Measurements from ENCODE around the gene ZNF398. TPM values are rescaled to one million over a fixed set of nuclear protein-coding genes. Genes with fewer than 3 reads are reported as not detected.

The ZNF398 gene
- total and polyA plus RNA-seq, 10 of the 15 experiments (the other 5 are each of a cell fraction or from before 2014, with no cell fraction given) = 2.3 to 15.3 (median 10.0) TPM

DNA sequence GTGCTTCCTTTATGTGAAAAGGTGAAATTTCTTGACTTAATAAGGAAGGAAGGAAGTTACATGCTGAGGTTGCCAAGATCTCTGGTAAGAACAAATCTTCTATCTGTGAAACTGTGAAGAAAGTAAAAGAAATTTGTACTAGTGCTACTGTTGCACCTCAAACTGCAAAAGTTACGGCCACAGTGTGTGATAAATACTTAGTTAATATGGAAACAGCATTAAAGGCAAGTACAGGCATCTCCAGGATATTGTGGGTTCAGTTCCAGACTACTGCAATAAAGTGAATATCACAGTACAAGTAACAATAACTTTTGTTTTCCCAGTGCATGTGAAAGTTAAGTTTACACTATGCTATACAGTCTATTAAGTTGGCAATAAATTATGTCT, 25.3 kb downstream of the ZNF398 start:
- Histone ChIP-seq H3K4me2 (ENCODE audit: control insufficient read depth, insufficient read depth) (no peak overlapping the region), H3K4me1 (ENCODE audit: control insufficient read depth, insufficient read depth, low read length) (no peaks in the 10 kb centered on the region), H4K20me1 (ENCODE audit: control insufficient read depth, insufficient read depth) (no peaks in the 10 kb centered on the region), H3K36me3 (ENCODE audit: control insufficient read depth in 2 of 2, insufficient read depth in 2 of 2, low read length in 1 of 2) (peaks cover 8 to 21% of the 10 kb centered on the region in 2 experiments), H3K27me3 (replicated peaks in 1 of 2; ENCODE audit: control insufficient read depth in 2 of 2, insufficient read depth in 2 of 2, low read length in 1 of 2) (no peaks in the 10 kb centered on the region), H3K9me3 (replicated peaks; ENCODE audit: control insufficient read depth, insufficient read depth, low read length) (no peaks in the 10 kb centered on the region), H3K4me3 (no peak overlapping the region), H2AFZ (ENCODE audit: control insufficient read depth, low read depth, low read length) (no peak overlapping the region), H3K9ac (ENCODE audit: control insufficient read depth, insufficient read depth, low read length) (no peak overlapping the region), H3K79me2 (ENCODE audit: control insufficient read depth, insufficient read depth, low read length) (no peaks in the 10 kb centered on the region), H3K27ac (ENCODE audit: control insufficient read depth, insufficient read depth) (no peak overlapping the region)
- ChIA-PET SMC1A (ENCODE audit: uncharacterized antibody, unreplicated experiment) (no interaction called here), RAD21 (ENCODE audit: unreplicated experiment) (interaction anchor here (0.8 kb wide), 1 partner anchor 13 kb away, joined by 3 read pairs; no protein-coding TSS in a partner anchor), CTCF (no interaction called here), POLR2A (no interaction called here)
- BruUV-seq (replicated peaks) = no TSS peak
- DNase-seq (ENCODE audit: low read depth, low spot score) = no peak
- intact Hi-C loops (cut with micrococcal nuclease; ENCODE audit: unreplicated experiment) = no loop called here
- no peak for ATAC-seq
- in situ Hi-C loops (cut with MboI) = no loop called here
- TF ChIP-seq CHD4 (IDR thresholded peaks at IDR 0.05) (no peak), KDM1A (IDR thresholded peaks at IDR 0.05; ENCODE audit: borderline replicate concordance) (no peak), SP1 (IDR thresholded peaks at IDR 0.05; ENCODE audit: low read depth, low read length) (no peak)
- no peak for FAIRE-seq
- WGBS (ENCODE audit: insufficient coverage, insufficient replicate concordance, low lambda C conversion rate, missing lambda C conversion rate) = 100% methylated on average over 1 of the region's 1 CpG

DNA sequence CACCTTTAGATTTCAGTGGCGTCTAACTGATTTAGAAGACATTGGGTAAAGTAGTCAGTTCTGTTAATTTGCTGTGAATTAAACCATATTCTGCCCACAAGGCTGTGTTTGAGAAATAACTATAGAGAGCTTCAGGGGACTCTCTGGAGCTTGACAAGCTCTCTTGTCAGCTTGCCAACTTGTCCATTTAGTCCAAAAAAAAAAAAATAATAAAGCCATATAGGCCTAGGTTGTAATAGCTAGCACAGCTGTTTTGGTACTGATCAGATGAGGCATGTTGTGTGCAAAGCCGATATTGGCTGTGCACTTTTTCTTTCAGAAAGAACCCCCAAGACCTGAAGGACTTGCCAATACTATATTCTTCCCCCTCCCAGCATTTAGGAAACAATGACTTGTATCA, 27.9 kb downstream of the ZNF398 start:
- Histone ChIP-seq H3K79me2 (ENCODE audit: control insufficient read depth, insufficient read depth, low read length) (no peaks in the 10 kb centered on the region), H2AFZ (ENCODE audit: control insufficient read depth, low read depth, low read length) (no peak overlapping the region), H4K20me1 (ENCODE audit: control insufficient read depth, insufficient read depth) (no peaks in the 10 kb centered on the region), H3K27ac (ENCODE audit: control insufficient read depth, insufficient read depth) (no peak overlapping the region), H3K36me3 (ENCODE audit: control insufficient read depth in 2 of 2, insufficient read depth in 2 of 2, low read length in 1 of 2) (peaks cover 16 to 22% of the 10 kb centered on the region in 2 experiments), H3K9ac (ENCODE audit: control insufficient read depth, insufficient read depth, low read length) (no peak overlapping the region), H3K4me2 (ENCODE audit: control insufficient read depth, insufficient read depth) (no peak overlapping the region), H3K4me1 (ENCODE audit: control insufficient read depth, insufficient read depth, low read length) (no peaks in the 10 kb centered on the region), H3K9me3 (replicated peaks; ENCODE audit: control insufficient read depth, insufficient read depth, low read length) (no peaks in the 10 kb centered on the region), H3K27me3 (replicated peaks in 1 of 2; ENCODE audit: control insufficient read depth in 2 of 2, insufficient read depth in 2 of 2, low read length in 1 of 2) (no peaks in the 10 kb centered on the region), H3K4me3 (no peak overlapping the region)
- POLR2A ChIA-PET = no interaction called here
- intact Hi-C loops (cut with micrococcal nuclease; ENCODE audit: unreplicated experiment) = no loop called here
- BruUV-seq (replicated peaks) = no TSS peak
- CTCF ChIA-PET = no interaction called here
- RAD21 ChIA-PET (ENCODE audit: unreplicated experiment) = no interaction called here
- in situ Hi-C loops (cut with MboI) = no loop called here
- no peak for ATAC-seq
- 98% methylated on average over 2 of the region's 2 CpGs for WGBS (ENCODE audit: insufficient coverage, insufficient replicate concordance, low lambda C conversion rate, missing lambda C conversion rate)
- FAIRE-seq = no peak
- no peak for DNase-seq (ENCODE audit: low read depth, low spot score)
- SMC1A ChIA-PET (ENCODE audit: uncharacterized antibody, unreplicated experiment) = interaction anchor here (0.7 to 1.2 kb wide), 2 partner anchors 15 to 18 kb away, joined by 3 to 5 read pairs; no protein-coding TSS in a partner anchor
- TF ChIP-seq, protein P1, sequence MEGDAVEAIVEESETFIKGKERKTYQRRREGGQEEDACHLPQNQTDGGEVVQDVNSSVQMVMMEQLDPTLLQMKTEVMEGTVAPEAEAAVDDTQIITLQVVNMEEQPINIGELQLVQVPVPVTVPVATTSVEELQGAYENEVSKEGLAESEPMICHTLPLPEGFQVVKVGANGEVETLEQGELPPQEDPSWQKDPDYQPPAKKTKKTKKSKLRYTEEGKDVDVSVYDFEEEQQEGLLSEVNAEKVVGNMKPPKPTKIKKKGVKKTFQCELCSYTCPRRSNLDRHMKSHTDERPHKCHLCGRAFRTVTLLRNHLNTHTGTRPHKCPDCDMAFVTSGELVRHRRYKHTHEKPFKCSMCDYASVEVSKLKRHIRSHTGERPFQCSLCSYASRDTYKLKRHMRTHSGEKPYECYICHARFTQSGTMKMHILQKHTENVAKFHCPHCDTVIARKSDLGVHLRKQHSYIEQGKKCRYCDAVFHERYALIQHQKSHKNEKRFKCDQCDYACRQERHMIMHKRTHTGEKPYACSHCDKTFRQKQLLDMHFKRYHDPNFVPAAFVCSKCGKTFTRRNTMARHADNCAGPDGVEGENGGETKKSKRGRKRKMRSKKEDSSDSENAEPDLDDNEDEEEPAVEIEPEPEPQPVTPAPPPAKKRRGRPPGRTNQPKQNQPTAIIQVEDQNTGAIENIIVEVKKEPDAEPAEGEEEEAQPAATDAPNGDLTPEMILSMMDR (IDR thresholded peaks at IDR 0.05 in 2 of 3, conservative IDR thresholded peaks at IDR 0.05 in 1 of 3; ENCODE audit: control insufficient read depth in 2 of 3, extremely low read depth in 1 of 3, insufficient read depth in 1 of 3, low read depth in 3 of 3, low read length in 3 of 3) = no peak
- TF ChIP-seq, protein P2, sequence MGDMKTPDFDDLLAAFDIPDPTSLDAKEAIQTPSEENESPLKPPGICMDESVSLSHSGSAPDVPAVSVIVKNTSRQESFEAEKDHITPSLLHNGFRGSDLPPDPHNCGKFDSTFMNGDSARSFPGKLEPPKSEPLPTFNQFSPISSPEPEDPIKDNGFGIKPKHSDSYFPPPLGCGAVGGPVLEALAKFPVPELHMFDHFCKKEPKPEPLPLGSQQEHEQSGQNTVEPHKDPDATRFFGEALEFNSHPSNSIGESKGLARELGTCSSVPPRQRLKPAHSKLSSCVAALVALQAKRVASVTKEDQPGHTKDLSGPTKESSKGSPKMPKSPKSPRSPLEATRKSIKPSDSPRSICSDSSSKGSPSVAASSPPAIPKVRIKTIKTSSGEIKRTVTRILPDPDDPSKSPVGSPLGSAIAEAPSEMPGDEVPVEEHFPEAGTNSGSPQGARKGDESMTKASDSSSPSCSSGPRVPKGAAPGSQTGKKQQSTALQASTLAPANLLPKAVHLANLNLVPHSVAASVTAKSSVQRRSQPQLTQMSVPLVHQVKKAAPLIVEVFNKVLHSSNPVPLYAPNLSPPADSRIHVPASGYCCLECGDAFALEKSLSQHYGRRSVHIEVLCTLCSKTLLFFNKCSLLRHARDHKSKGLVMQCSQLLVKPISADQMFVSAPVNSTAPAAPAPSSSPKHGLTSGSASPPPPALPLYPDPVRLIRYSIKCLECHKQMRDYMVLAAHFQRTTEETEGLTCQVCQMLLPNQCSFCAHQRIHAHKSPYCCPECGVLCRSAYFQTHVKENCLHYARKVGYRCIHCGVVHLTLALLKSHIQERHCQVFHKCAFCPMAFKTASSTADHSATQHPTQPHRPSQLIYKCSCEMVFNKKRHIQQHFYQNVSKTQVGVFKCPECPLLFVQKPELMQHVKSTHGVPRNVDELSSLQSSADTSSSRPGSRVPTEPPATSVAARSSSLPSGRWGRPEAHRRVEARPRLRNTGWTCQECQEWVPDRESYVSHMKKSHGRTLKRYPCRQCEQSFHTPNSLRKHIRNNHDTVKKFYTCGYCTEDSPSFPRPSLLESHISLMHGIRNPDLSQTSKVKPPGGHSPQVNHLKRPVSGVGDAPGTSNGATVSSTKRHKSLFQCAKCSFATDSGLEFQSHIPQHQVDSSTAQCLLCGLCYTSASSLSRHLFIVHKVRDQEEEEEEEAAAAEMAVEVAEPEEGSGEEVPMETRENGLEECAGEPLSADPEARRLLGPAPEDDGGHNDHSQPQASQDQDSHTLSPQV (IDR thresholded peaks at IDR 0.05) = no peak
- TF ChIP-seq CHD2 (IDR thresholded peaks at IDR 0.05; ENCODE audit: borderline replicate concordance, low read depth, low read length) = no peak
- TF ChIP-seq MYC (IDR thresholded peaks at IDR 0.05; ENCODE audit: insufficient read depth, insufficient read length, insufficient replicate concordance, low read length, severe bottlenecking) = no peak
- TF ChIP-seq RCOR1 (conservative IDR thresholded peaks at IDR 0.05; ENCODE audit: low read depth, low read length) = no peak
- TF ChIP-seq SIN3A (IDR thresholded peaks at IDR 0.05; ENCODE audit: low read depth, low read length) = no peak
- no peak for TF ChIP-seq EZH2 (IDR thresholded peaks at IDR 0.05; ENCODE audit: borderline replicate concordance, control insufficient read depth, low read depth, low read length)
- TF ChIP-seq WRNIP1 (IDR thresholded peaks at IDR 0.05; ENCODE audit: borderline replicate concordance, low read depth, low read length) = no peak
- TF ChIP-seq PML (IDR thresholded peaks at IDR 0.05; ENCODE audit: low read length) = no peak
